NCI-H1417 (cell line): Measurements from ENCODE around the gene MRPS34.

Experiments used
- DNase-seq, 3 experiments: peaks; one replicate each; lab custom pipeline; 2025; lab: John Stamatoyannopoulos, UW

The MRPS34 gene

DNA sequence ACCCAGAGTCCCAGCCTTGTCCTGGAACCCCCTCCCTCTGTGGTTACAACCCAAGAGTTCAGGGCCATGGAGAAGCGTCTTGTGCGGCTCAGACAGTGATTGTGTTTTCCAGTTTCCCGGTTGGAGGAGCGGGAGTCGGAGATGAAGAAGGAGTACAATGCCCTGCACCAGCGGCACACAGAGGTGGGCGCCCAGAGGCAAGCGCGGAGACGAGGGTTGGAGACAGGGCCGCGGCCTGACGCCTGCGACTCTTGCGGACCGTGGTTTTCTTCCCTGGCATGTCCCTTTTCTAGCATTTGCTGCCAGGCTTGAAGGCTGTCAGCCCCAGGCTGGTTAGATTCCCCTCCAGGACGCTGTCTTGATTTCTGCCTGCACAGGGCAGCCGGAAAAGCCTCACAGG is 43.9 kb downstream of the MRPS34 start:
- no peak for DNase-seq

- no peak for DNase-seq
Measured at GRCh38 chr16:1727651-1728624, 45.0 kb downstream of the MRPS34 start.

DNA sequence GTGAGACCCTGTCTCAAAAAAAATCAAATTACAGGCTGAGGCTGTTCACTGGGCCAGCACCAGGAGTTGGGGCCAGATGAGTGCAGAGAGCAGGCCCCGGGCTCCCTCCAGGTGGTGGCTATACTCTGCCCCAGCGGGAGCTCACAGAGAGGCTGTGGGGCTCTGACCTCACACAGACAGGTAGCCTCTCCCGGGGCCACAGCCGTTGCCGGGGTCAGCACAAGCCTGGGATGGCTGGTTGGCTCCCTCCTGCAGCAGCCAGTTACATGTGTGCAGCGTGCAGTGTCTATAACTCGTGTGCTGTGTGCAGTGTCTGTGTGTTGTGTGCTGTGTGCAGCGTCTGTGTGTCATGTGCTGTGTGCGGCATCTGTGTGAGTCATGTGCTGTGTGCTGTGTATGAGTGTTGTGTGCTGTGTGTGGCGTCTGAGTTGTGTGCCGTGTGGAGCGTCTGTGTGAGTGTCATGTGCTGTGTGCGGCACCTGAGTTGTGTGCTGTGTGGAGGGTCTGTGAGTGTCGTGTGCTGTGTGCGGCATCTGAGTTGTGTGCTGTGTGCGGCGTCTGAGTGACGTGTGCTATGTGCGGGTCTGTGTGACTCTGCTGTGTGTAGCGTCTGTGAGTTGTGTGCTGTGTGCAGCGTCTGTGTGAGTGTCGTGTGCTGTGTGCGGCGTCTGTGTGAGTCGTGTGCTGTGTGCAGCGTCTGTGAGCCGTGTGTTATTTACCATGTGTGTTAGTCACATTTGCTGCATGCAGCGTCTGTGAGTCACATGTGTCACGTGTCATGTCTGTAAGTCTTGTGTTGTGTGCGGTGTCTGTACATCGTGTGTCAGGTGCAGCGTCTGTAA is 46.1 kb downstream of the MRPS34 start:
- DNase-seq, result no peak

- DNase-seq, result no peak
Measured at GRCh38 chr16:1724491-1724890, 48.4 kb downstream of the MRPS34 start.

DNA sequence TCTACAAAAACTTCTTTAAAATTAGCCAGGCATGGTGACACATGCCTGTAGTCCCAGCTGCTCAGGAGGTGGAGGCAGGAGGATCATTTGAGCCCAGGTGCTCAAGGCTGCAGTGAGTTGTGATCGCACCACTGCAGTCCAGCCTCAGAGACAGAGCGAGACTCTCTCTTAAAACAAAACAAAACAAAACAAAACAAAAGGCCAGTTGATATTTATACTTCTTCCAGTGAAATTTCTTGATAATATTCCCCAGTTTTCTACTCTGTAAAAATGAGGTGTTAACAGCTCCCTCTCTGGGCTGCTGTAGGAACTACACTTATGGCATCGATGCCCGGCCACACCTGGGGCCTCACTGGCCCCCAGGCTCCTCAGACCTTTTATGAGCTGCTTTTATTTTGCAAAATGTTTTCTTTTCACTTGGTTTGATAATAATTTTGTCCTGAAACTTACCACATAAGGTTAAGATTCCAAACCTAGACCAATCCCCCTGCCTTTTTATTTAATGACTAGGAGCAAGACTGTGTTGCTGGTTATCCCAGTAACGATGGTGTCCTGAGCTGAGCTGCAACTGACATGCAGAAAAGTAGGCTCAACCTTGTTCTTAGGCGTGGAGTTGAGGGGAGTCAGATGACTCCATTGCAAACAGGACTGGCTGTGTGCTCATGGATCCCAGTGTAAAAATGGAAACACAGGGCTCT is 49.3 kb downstream of the MRPS34 start:
- DNase-seq, result peak in 2 of 3 experiments; percentile 26 to 35
